Measurements from ENCODE around the gene TGFBR3L. TPM values are rescaled to one million over a fixed set of nuclear protein-coding genes. Genes with fewer than 3 reads are reported as not detected.

The TGFBR3L gene
- total and polyA plus RNA-seq, 2 of the 8 experiments (the other 6 are each of a cell fraction or from before 2014, with no cell fraction given), result 3.1 to 3.7 TPM

DNA sequence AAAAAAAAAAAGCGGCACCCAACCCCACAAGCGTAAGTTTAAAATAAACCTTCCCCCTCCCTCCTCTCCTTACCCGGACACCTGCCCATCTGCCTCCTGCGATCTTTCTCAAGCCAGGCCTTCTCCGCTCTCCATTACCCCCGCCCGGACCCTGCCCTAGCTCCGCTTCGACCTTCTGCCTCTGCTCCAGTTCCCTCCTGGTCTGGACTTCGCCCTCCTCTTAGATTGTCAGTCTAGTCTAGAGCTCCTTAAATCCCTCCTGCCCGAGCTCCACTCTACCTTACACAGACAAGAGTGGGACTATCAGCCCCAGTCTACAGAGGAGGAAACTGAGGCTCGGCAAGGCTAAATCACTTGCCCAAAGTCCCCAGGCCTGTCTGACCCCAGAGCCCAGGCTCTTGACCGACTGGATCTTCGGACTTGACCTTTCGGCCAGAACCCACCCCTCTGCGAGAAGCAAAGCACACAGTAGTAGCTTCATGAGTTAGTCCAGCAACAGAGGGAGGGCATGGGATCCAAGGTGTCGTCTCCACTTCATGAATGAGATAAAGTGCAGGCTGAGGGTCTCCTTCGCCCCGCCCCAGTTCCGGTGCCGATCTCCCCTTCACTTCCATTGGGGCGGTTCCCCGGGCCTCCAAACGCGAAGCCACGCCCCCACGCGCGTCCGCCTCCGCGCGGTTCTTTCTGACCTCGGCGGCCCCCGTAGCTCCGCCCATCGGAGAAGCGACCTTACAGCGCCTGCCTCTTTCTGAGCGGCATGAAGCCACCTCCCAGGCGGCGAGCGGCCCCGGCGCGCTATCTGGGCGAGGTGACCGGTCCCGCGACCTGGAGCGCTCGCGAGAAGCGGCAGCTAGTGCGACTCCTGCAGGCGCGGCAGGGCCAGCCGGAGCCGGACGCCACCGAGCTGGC, 5.2 kb downstream of the TGFBR3L start, which contains the start of gene SNAPC2 (continued):
- TF ChIP-seq RAD21 (IDR thresholded peaks at IDR 0.05 in 1 of 2, conservative IDR thresholded peaks at IDR 0.05 in 1 of 2; ENCODE audit: low read depth in 2 of 2, low read length in 2 of 2), result 0 out of 4 replicates have a peak, but pooled peaks of 1 of the 2 experiments have one; percentile 2
- peak; percentile 42; the same call in 1 of the 2 replicates for TF ChIP-seq EGR1 (IDR thresholded peaks at IDR 0.05; ENCODE audit: borderline replicate concordance, low read depth, low read length)
- peak in 1 of 2 experiments; percentile 35; a peak in 1 of 3 replicates for TF ChIP-seq POLR2A (IDR thresholded peaks at IDR 0.05; ENCODE audit: control extremely low read depth in 1 of 2, low read depth in 2 of 2, low read length in 2 of 2)
- TF ChIP-seq YY1 (IDR thresholded peaks at IDR 0.05; ENCODE audit: low read depth, low read length), result no peak
- TF ChIP-seq SP4 (IDR thresholded peaks at IDR 0.05; ENCODE audit: low read length), result peak; percentile 86
- no peak for TF ChIP-seq POLR2AphosphoS5 (IDR thresholded peaks at IDR 0.05; ENCODE audit: low read depth, low read length)
- TF ChIP-seq, protein P1, sequence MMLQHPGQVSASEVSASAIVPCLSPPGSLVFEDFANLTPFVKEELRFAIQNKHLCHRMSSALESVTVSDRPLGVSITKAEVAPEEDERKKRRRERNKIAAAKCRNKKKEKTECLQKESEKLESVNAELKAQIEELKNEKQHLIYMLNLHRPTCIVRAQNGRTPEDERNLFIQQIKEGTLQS (IDR thresholded peaks at IDR 0.05; ENCODE audit: insufficient read depth, low read depth, low read length), result no peak
- TF ChIP-seq BACH1 (IDR thresholded peaks at IDR 0.05; ENCODE audit: low read length), result peak; percentile 77
- TF ChIP-seq CHD2 (IDR thresholded peaks at IDR 0.05; ENCODE audit: low read length), result peak; percentile 87
- TF ChIP-seq SP1 (IDR thresholded peaks at IDR 0.05; ENCODE audit: low read depth, low read length), result peak; percentile 70; the same call in 1 of the 2 replicates
- no peak for TF ChIP-seq TBP (IDR thresholded peaks at IDR 0.05; ENCODE audit: low read depth, low read length)

All from H1 (cell line).